LNCaP clone FGC (cell line): Measurements from ENCODE around the gene LDHAL6B.
"Not testable (repeated sequence)": the region's sequence is repeated elsewhere in the genome, so short reads cannot be mapped to it uniquely, and the experiment has no call there.

Experiments
- DNase-seq: peaks from one replicate; pipeline ENCODE4 v3.0.0-alpha.2; 2011; ENCODE audit warnings: low read depth
- H3K4me3 ChIP-seq: 2 replicates; pipeline ENCODE4 v1.5.1; 2011; ENCODE audit warnings: mild to moderate bottlenecking, low read depth, low read length, control low read depth
- TF ChIP-seq, protein P1 (sequence below): IDR thresholded peaks from 2 replicates; pipeline ENCODE4 v1.5.1; 2012; ENCODE audit warnings: mild to moderate bottlenecking; ENCODE audit not compliant: control insufficient read depth, insufficient read depth; ENCODE audit errors: extremely low read depth

The LDHAL6B gene

DNA sequence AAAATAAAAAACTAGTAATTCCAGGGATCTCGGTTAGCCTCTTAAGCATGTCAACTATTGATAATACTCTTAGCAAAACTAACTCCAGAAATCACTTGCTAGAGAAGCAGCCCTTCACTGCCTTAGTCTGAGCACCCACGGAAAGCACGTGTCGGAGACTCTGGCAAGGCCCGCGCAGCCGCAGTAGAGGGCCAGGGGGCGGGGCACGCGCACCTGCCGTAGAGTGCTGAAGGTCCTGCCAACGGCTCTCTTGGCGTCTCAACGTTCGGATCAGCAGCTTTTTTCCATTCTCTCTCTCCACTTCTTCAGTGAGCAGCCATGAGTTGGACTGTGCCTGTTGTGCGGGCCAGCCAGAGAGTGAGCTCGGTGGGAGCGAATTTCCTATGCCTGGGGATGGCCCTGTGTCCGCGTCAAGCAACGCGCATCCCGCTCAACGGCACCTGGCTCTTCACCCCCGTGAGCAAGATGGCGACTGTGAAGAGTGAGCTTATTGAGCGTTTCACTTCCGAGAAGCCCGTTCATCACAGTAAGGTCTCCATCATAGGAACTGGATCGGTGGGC is at the start of gene LDHAL6B:
LDHAL6B (plus strand) TSS at position 221 of the 561 bp plus-strand sequence; CDS start at position 319, 98 bp downstream.
- no peak within 1 kb of the TSS for H3K4me3 ChIP-seq
- DNase-seq, result no peak
- TF ChIP-seq, protein P1, sequence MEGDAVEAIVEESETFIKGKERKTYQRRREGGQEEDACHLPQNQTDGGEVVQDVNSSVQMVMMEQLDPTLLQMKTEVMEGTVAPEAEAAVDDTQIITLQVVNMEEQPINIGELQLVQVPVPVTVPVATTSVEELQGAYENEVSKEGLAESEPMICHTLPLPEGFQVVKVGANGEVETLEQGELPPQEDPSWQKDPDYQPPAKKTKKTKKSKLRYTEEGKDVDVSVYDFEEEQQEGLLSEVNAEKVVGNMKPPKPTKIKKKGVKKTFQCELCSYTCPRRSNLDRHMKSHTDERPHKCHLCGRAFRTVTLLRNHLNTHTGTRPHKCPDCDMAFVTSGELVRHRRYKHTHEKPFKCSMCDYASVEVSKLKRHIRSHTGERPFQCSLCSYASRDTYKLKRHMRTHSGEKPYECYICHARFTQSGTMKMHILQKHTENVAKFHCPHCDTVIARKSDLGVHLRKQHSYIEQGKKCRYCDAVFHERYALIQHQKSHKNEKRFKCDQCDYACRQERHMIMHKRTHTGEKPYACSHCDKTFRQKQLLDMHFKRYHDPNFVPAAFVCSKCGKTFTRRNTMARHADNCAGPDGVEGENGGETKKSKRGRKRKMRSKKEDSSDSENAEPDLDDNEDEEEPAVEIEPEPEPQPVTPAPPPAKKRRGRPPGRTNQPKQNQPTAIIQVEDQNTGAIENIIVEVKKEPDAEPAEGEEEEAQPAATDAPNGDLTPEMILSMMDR, result no peak

DNA sequence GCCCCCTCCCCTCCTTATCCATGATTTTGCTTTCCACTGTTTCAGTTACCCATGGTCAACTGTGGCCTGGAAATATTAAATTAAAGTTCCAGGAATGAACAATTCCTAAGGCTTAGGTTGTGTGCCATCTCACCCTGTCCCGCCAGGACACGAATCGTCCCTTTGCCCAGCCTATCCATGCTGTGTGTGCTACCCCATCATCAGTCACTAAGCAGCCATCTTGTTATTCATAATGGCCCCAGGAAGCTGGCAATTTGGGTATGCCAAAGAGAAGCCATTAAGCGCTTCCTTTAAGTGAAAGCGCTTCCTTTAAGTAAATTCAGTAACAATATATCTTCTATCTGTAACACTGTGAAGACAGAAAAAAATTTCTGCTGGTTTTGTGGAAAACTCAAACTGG is 49.2 kb upstream of the LDHAL6B start:
- H3K4me3 ChIP-seq, result no peak overlapping the region
- DNase-seq, result no peak
- TF ChIP-seq, protein P1, result no peak

DNA sequence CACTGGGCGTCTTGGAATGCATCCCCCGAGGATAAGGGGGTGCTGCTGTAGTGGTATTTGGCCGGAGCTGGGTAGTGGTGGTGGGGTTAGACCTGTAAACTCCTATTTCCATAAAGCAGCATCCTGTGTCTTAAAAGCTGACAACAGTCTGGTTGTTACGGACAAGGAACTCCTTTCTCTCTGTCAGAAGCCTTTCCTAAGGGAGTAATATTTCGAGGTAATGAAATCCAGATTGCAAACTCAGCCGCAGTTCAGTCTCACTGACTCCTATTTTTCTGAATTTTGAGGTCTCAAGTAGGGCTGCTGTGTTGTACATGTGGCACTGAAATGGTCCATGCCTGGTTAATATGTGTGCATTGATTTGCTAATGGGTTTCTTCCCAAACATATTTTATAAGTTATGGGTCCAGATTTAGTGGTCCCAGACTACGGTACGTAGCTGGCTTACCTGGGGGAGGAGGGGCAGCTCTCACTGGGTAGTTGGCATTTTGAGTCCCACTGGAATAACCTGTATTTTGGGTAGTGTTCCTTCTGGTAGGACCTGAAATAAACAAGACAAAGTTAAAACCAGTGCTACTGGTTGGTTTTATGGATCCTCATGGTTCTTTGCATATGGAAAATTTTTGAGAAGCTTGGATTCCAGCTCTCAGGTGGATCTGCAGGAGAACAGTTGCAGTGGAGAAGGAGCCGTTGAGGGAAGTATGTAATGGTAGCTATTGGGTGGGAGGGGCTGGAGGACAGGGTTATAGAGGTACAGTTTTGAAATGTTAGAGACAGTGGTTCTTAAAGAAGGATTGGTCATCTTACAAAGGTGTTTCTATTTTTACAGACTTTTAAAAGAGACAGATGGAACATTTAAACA is 48.6 kb upstream of the LDHAL6B start:
- peak; percentile 69 for DNase-seq
- TF ChIP-seq, protein P1, result no peak
- H3K4me3 ChIP-seq, result no peak overlapping the region

DNA sequence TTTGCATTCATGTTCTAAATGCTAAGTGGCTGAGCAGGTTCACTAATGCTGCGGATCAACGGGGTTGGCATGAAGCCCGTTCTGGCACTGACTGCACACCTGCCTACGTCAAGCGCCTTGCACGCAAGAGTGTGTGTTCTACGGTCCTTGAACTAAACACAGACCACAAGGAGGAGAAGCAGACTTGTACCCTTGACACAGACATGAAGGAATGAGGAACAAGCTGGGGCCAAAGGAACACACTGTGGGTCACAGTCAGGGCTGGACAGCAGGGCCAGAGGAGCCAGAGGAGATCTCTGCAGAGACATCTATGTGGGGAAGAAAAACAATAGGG is 48.0 kb upstream of the LDHAL6B start:
- no peak overlapping the region for H3K4me3 ChIP-seq
- TF ChIP-seq, protein P1, result no peak
- peak; percentile 75 for DNase-seq

DNA sequence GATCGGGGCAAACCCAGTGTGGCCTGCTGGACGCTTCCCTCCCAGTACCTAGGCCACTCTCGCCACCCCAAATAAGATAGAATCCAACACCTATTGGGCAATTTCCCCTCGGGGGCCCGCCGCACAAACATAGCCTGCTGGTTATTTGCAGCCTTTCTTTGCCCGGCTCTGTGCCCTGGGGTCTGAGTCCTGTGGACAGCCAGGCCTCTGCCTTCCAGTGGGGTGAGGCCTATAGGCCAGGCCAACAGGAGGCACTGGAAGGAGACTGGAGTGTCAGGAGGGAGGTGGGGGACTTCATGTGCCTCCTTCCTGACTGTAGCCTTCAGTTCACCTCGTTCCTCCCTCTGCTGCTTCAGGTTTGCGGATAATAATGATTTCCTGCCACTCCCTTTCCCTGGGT is 47.4 kb upstream of the LDHAL6B start:
- no peak overlapping the region for H3K4me3 ChIP-seq
- TF ChIP-seq, protein P1, result no peak
- no peak for DNase-seq

DNA sequence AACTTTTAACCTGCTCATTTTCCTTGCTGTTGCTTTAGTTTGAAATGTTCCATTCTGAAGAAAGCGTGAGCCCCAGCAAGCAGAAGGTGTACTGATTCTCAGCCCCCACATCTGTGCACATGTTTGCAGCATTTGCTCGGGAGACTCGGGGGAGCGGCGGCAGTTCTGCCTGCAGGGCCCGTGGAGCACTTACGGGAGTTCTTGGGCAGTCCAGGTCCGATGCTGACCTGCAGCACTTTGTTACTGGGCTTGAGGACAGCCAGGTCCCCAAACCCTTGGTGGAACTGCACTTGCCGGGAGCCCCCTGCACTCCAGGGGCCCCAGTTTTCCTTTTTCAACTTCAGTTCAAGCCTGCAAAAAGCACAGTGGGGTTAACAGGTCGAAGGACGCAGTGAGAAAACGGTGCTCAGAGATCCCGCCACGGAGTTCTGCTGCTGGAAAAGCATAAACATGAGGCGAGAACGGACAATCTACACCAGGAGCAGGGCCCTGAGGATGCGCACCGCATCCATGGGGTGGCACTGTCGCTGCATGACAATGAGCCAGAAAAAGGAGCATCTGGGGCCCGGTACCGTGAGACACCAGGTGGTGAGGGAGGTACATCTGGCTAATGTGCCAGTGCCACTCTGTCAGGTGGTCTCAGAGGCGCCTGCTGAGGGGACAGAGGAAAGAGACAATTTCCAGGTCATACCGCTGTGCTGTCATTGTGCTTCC is 45.6 kb upstream of the LDHAL6B start:
- TF ChIP-seq, protein P1, result peak; percentile 44
- no peak for DNase-seq

DNA sequence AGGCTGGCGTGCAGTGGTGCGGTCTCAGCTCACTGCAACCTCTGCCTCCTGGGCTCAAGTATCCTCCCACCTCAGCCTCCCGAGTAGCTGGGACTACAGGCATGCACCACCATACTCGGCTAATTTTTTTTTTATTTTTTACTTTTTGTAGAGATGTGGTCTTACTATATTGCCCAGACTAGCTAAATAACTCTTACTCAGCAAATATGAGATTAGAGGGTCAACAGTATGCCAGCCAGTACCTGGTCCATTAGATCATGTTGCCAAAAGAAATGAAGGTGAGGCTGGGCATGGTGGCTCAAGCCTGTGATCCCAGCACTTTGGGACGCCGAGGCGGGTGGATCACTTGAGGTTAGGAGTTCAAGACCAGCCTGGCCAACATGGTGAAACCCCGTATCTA is 44.6 kb upstream of the LDHAL6B start:
- not testable (repeated sequence) for H3K4me3 ChIP-seq, DNase-seq

More for the DNA sequence above, 45.6 kb upstream of the LDHAL6B start:
- no peak overlapping the region for H3K4me3 ChIP-seq
